RWPE1 (cell line): ENCODE measurements around the gene GRAMD2B.
A peak's percentile ranks its signal among the peaks of the same experiment; 100 is the strongest.
"Not testable (repeated sequence)": the region's sequence is repeated elsewhere in the genome, so short reads cannot be mapped to it uniquely, and the experiment has no call there.

ENCODE experiments used
- CTCF ChIA-PET: fragments of 350-600 bp; sonication (Branson Sonifier 250); formaldehyde crosslinking; extraction: SDS; loops from one replicate; lab custom pipeline; 2021; lab: Yijun Ruan, JAX
- POLR2A ChIA-PET: fragments of 400-600 bp; formaldehyde crosslinking; extraction: SDS; loops from one replicate; lab custom pipeline; 2020; ENCODE audit warnings: antibody characterized with exemption; ENCODE audit not compliant: low non-redundant PET; lab: Yijun Ruan, JAX
- DNase-seq: peaks from one replicate; pipeline ENCODE4 v3.0.0; 2012; ENCODE audit warnings: low spot score
- H3K27ac ChIP-seq: fragments of 450-650 bp; 2 replicates; pipeline ENCODE4 v1.5.1; 2017
- CTCF ChIP-seq: fragments of 450-650 bp; conservative IDR thresholded peaks from 2 replicates; pipeline ENCODE4 v1.5.1; 2017; ENCODE audit warnings: low read depth, mild to moderate bottlenecking

GRAMD2B gene

GRCh38 chr5:126422994-126423788 is at the start of gene GRAMD2B:
GRAMD2B (plus strand) TSS chr5:126423409; CDS start chr5:126423607, 198 bp downstream.
- ChIA-PET POLR2A (interaction anchor here (0.5 to 0.7 kb wide), 8 partner anchors 9 to 840 kb away, joined by 3 to 11 read pairs (median 4); no protein-coding TSS in a partner anchor), CTCF (interaction anchor here (0.7 to 1.5 kb wide), 3 partner anchors 35 to 1080 kb away, joined by 3 read pairs; no protein-coding TSS in a partner anchor)
- peak; percentile 90 for DNase-seq
- no peak for TF ChIP-seq CTCF
- peak within 1 kb of the TSS; percentile 81 for H3K27ac ChIP-seq

- TF ChIP-seq CTCF, result no peak
- H3K27ac ChIP-seq, result no peak overlapping the region
- DNase-seq, result no peak
- POLR2A ChIA-PET, result no interaction called here
- CTCF ChIA-PET, result no interaction called here
Measured at GRCh38 chr5:126374109-126374416, 49.1 kb upstream of the GRAMD2B start.

- DNase-seq, result no peak
- H3K27ac ChIP-seq, result no peak overlapping the region
- CTCF ChIA-PET, result no interaction called here
- POLR2A ChIA-PET, result no interaction called here
- TF ChIP-seq CTCF, result no peak
Measured at GRCh38 chr5:126376443-126376842, 46.8 kb upstream of the GRAMD2B start.

GRCh38 chr5:126377424-126377823 is 45.8 kb upstream of the GRAMD2B start:
- ChIA-PET POLR2A (no interaction called here), CTCF (no interaction called here)
- no peak overlapping the region for H3K27ac ChIP-seq
- no peak for DNase-seq
- no peak for TF ChIP-seq CTCF

DNA sequence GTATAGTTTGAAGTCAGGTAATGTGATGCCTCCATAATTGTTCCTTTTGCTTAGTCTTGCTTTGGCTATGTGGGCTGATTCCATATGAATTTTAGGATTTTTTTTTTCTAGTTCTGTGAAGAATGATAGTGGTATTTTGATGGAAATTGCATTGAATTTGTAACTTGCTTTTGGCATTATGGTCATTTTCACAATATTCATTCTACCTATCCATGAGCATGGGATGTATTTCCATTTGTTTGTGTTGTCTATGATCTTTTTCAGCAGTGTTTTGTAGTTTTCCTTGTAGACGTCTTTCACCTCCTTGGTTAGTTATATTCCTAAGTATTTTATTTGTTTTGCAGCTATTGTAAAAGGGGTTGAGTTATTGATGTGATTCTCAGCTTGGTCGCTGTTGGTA is 42.9 kb upstream of the GRAMD2B start:
- POLR2A ChIA-PET, CTCF ChIA-PET, H3K27ac ChIP-seq, DNase-seq: not testable (repeated sequence)

DNA sequence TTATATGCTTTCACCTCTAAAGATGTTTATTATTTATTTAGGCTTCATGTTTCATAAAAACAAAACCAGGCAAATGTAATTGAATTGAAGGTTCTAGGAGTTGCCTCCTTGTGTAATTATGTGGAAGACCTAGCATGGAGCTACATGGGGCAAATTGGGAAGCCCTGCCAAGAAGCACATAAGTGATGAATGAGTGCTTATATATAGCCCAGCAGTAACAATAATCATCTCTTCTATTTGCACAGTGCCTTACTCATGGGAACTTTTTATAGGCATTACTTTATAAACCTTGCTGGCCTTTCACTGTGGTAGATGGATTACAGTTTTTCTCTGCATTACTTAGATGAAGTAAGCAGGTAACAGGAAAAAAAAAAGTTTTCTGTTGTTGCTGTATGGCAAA is 40.0 kb upstream of the GRAMD2B start:
- H3K27ac ChIP-seq, result no peak overlapping the region
- DNase-seq, result no peak
- CTCF ChIA-PET, result interaction anchor here (0.5 to 0.9 kb wide), 3 partner anchors 151 to 1296 kb away, joined by 3 to 7 read pairs (median 3); no protein-coding TSS in a partner anchor
- POLR2A ChIA-PET, result no interaction called here
- TF ChIP-seq CTCF, result no peak

GRCh38 chr5:126383776-126384175 is 39.4 kb upstream of the GRAMD2B start:
- DNase-seq, result no peak
- no peak overlapping the region for H3K27ac ChIP-seq
- POLR2A ChIA-PET, result no interaction called here
- TF ChIP-seq CTCF, result no peak
- CTCF ChIA-PET, result interaction anchor here (0.5 kb wide), 2 partner anchors 224 to 1472 kb away, joined by 3 to 7 read pairs; no protein-coding TSS in a partner anchor
